H1 (cell line): ENCODE data around the gene FAM163A. TPM values are rescaled to one million over a fixed set of nuclear protein-coding genes. Genes with fewer than 3 reads are reported as not detected.

Experiments used
- CTCF ChIA-PET: fragments of 300-600 bp; sonication (Branson Sonifier 250); formaldehyde crosslinking; loops from one replicate; lab custom pipeline; 2021; ENCODE audit not compliant: partially characterized antibody; lab: Charles Lee
- POLR2A ChIA-PET: fragments of 300-600 bp; sonication (Branson Sonifier 250); formaldehyde crosslinking; loops from one replicate; lab custom pipeline; 2021; ENCODE audit warnings: inconsistent platforms; ENCODE audit not compliant: partially characterized antibody; lab: Charles Lee
- DNase-seq, 2 experiments: peaks; one replicate each; pipeline versions ENCODE4 v3.0.0 to v3.0.0-alpha.2; 2010 to 2022; ENCODE audit warnings: low spot score in 2 of 2, low read depth in 1 of 2, mixed read lengths in 1 of 2
- FAIRE-seq: peaks from 2 replicates; lab custom pipeline; 2011; peaks lifted over from hg19 to GRCh38; lab: Jason Lieb, UNC
- H2AFZ ChIP-seq: 2 replicates; pipeline ENCODE4 v1.8.1; 2012; ENCODE audit warnings: low read length, inconsistent platforms
- H2AK5ac ChIP-seq: 2 replicates; pipeline ENCODE4 v1.6.1; 2013; ENCODE audit warnings: low read depth, low read length
- H2BK120ac ChIP-seq: replicated peaks from 2 replicates; pipeline ENCODE3; 2013; ENCODE audit warnings: low read depth, low read length, inconsistent platforms
- H2BK12ac ChIP-seq: 2 replicates; pipeline ENCODE4 v1.6.1; 2013; ENCODE audit warnings: low read depth, low read length
- H2BK15ac ChIP-seq: 2 replicates; pipeline ENCODE4 v1.6.1; 2013; ENCODE audit warnings: low read length
- H2BK20ac ChIP-seq: 2 replicates; pipeline ENCODE4 v1.6.1; 2013; ENCODE audit warnings: low read length
- H2BK5ac ChIP-seq: 2 replicates; pipeline ENCODE4 v1.6.1; 2013; ENCODE audit warnings: low read depth, low read length
- H3K14ac ChIP-seq: 2 replicates; pipeline ENCODE4 v1.6.1; 2013; ENCODE audit warnings: inconsistent platforms; ENCODE audit not compliant: insufficient read length
- H3K18ac ChIP-seq: 2 replicates; pipeline ENCODE4 v1.6.1; 2013; ENCODE audit warnings: low read length; ENCODE audit errors: extremely low read depth
- H3K23ac ChIP-seq: 2 replicates; pipeline ENCODE4 v1.6.1; 2013; ENCODE audit warnings: inconsistent platforms; ENCODE audit not compliant: insufficient read length
- H3K23me2 ChIP-seq: 2 replicates; pipeline ENCODE4 v1.6.1; 2013; ENCODE audit warnings: low read depth, low read length
- H3K27ac ChIP-seq: 2 replicates; pipeline ENCODE4 v1.6.1; 2011; ENCODE audit warnings: low read depth, low read length, inconsistent platforms
- H3K27me3 ChIP-seq, 4 experiments: replicated peaks in 1 of 4; 1 replicate in 1 of 4; 2 replicates in 3 of 4; pipeline versions ENCODE4 v1.6.1 to v1.8.1; 2011 to 2013; ENCODE audit warnings: low read length in 3 of 4, mild to moderate bottlenecking in 3 of 4, inconsistent platforms in 2 of 4, mixed read lengths in 2 of 4, moderate library complexity in 1 of 4; ENCODE audit not compliant: control insufficient read depth in 3 of 4, insufficient read depth in 3 of 4; ENCODE audit errors: extremely low read depth in 1 of 4
- H3K36me3 ChIP-seq, 4 experiments: 2 replicates each; pipeline versions ENCODE4 v1.6.1 to v1.8.1; 2011 to 2013; ENCODE audit warnings: mild to moderate bottlenecking in 4 of 4, low read length in 3 of 4, moderate library complexity in 2 of 4, control low read depth in 1 of 4, inconsistent platforms in 1 of 4; ENCODE audit not compliant: insufficient read depth in 4 of 4, control insufficient read depth in 2 of 4
- H3K4ac ChIP-seq: replicated peaks from 2 replicates; pipeline ENCODE3; 2013; ENCODE audit warnings: low read length, low read depth, mixed read lengths, inconsistent platforms; ENCODE audit not compliant: insufficient read length
- H3K4me1 ChIP-seq, 4 experiments: replicated peaks in 1 of 4; 1 replicate in 1 of 4; 2 replicates in 3 of 4; pipeline versions ENCODE4 v1.6.1 to v1.8.1; 2011 to 2013; ENCODE audit warnings: low read length in 3 of 4, inconsistent platforms in 2 of 4, mixed read lengths in 1 of 4; ENCODE audit not compliant: insufficient read depth in 4 of 4, control insufficient read depth in 3 of 4
- H3K4me2 ChIP-seq, 2 experiments: 2 replicates each; pipeline versions ENCODE4 v1.6.1 to v1.8.1; 2011 to 2013; ENCODE audit warnings: low read depth in 2 of 2, low read length in 2 of 2, control low read depth in 1 of 2, inconsistent platforms in 1 of 2, mild to moderate bottlenecking in 1 of 2; ENCODE audit not compliant: insufficient read depth in 1 of 2
- H3K4me3 ChIP-seq, 4 experiments: fragments of 200-600, 300-600 bp in 1 of 4; sonication (generic), shearing (Covaris generic), sonication (Bioruptor Twin) in 1 of 4; 2 replicates each; pipeline versions ENCODE4 v1.5.1 to v1.8.1; 2011 to 2016; ENCODE audit warnings: low read length in 4 of 4, low read depth in 3 of 4, control low read depth in 2 of 4, inconsistent platforms in 2 of 4, mild to moderate bottlenecking in 2 of 4, mixed read lengths in 1 of 4, moderate library complexity in 1 of 4; ENCODE audit not compliant: insufficient read depth in 2 of 4; ENCODE audit errors: extremely low read depth in 1 of 4
- H3K56ac ChIP-seq: replicated peaks from 2 replicates; pipeline ENCODE3; 2013; ENCODE audit warnings: low read depth, mild to moderate bottlenecking, mixed read lengths, low read length, inconsistent platforms; ENCODE audit not compliant: insufficient read length
- H3K79me1 ChIP-seq: 2 replicates; pipeline ENCODE4 v1.6.1; 2013; ENCODE audit warnings: low read depth, low read length, control low read depth
- H3K79me2 ChIP-seq, 2 experiments: 2 replicates each; pipeline versions ENCODE4 v1.6.1 to v1.8.1; 2012 to 2013; ENCODE audit warnings: low read length in 2 of 2, mild to moderate bottlenecking in 2 of 2, inconsistent platforms in 1 of 2; ENCODE audit not compliant: insufficient read depth in 2 of 2, control insufficient read depth in 1 of 2
- H3K9ac ChIP-seq, 4 experiments: replicated peaks in 1 of 4; 1 replicate in 1 of 4; 2 replicates in 3 of 4; pipeline versions ENCODE4 v1.6.1 to v1.8.1; 2011 to 2013; ENCODE audit warnings: low read depth in 3 of 4, low read length in 3 of 4, control low read depth in 2 of 4, mild to moderate bottlenecking in 2 of 4, moderate library complexity in 2 of 4, inconsistent platforms in 1 of 4; ENCODE audit errors: extremely low read depth in 1 of 4
- H3K9me3 ChIP-seq, 2 experiments: 2 replicates each; pipeline versions ENCODE4 v1.6.1 to v1.8.1; 2012 to 2013; ENCODE audit warnings: mild to moderate bottlenecking in 2 of 2, moderate library complexity in 2 of 2, control low read depth in 1 of 2, inconsistent platforms in 1 of 2, low read depth in 1 of 2, low read length in 1 of 2, mixed read lengths in 1 of 2; ENCODE audit not compliant: insufficient read depth in 2 of 2
- H4K20me1 ChIP-seq, 2 experiments: replicated peaks in 1 of 2; 2 replicates each; pipeline versions ENCODE3 to v1.8.1; 2011 to 2013; ENCODE audit warnings: inconsistent platforms in 2 of 2, low read length in 2 of 2, mild to moderate bottlenecking in 1 of 2; ENCODE audit not compliant: insufficient read depth in 2 of 2, control insufficient read depth in 1 of 2
- H4K5ac ChIP-seq: 2 replicates; pipeline ENCODE4 v1.6.1; 2013; ENCODE audit warnings: low read length, low read depth, mixed read lengths, inconsistent platforms; ENCODE audit not compliant: insufficient read length
- H4K8ac ChIP-seq: 2 replicates; pipeline ENCODE4 v1.8.0; 2013; ENCODE audit warnings: mild to moderate bottlenecking, moderate library complexity, low read length, inconsistent platforms; ENCODE audit not compliant: insufficient read depth; ENCODE audit errors: extremely low read depth
- H4K91ac ChIP-seq: replicated peaks from 2 replicates; pipeline ENCODE3; 2013; ENCODE audit warnings: low read length, mixed read lengths, inconsistent platforms; ENCODE audit not compliant: insufficient read length
- BCL11A ChIP-seq, 2 experiments: IDR thresholded peaks; one replicate each; pipeline ENCODE4 v1.6.1; 2011; ENCODE audit warnings: low read depth in 2 of 2, low read length in 2 of 2, mild to moderate bottlenecking in 2 of 2
- BRCA1 ChIP-seq: IDR thresholded peaks from 2 replicates; pipeline ENCODE4 v1.6.1; 2012; ENCODE audit warnings: low read depth, low read length, improper control_type of control experiment
- CHD2 ChIP-seq: IDR thresholded peaks from 2 replicates; pipeline ENCODE4 v1.6.1; 2012; ENCODE audit warnings: low read length, improper control_type of control experiment
- CREB1 ChIP-seq: IDR thresholded peaks from 2 replicates; pipeline ENCODE4 v1.6.1; 2012; ENCODE audit warnings: inconsistent platforms
- CTBP2 ChIP-seq: IDR thresholded peaks from 2 replicates; pipeline ENCODE4 v1.7.0; 2011; ENCODE audit warnings: borderline replicate concordance, mild to moderate bottlenecking, moderate library complexity, mixed read lengths, low read length; ENCODE audit not compliant: insufficient read depth, insufficient read length
- EP300 ChIP-seq, 2 experiments: IDR thresholded peaks; 1 replicate in 1 of 2; 2 replicates in 1 of 2; pipeline ENCODE4 v1.6.1; 2011 to 2012; ENCODE audit warnings: low read depth in 2 of 2, low read length in 2 of 2, mild to moderate bottlenecking in 2 of 2, borderline replicate concordance in 1 of 2, inconsistent platforms in 1 of 2, moderate library complexity in 1 of 2
- EZH2 ChIP-seq: fragments of 200-600 bp; sonication (generic); IDR thresholded peaks from 2 replicates; pipeline ENCODE4 v1.7.1; 2012; ENCODE audit warnings: low read depth, mild to moderate bottlenecking, moderate library complexity, low read length, inconsistent platforms; ENCODE audit not compliant: severe bottlenecking
- KDM5A ChIP-seq: fragments of 200-600 bp; IDR thresholded peaks from 2 replicates; pipeline ENCODE4 v1.7.1; 2012; ENCODE audit warnings: mild to moderate bottlenecking, low read length, inconsistent platforms, mixed read lengths
- MAFK ChIP-seq: IDR thresholded peaks from 2 replicates; pipeline ENCODE4 v1.6.1; 2012; ENCODE audit warnings: low read depth, mild to moderate bottlenecking, improper control_type of control experiment, low read length
- PHF8 ChIP-seq: fragments of 200-600 bp; sonication (generic); conservative IDR thresholded peaks from 2 replicates; pipeline ENCODE4 v1.7.1; 2012; ENCODE audit warnings: low read depth, mild to moderate bottlenecking, inconsistent platforms, low read length, moderate library complexity
- POLR2AphosphoS5 ChIP-seq: IDR thresholded peaks from 2 replicates; pipeline ENCODE4 v1.6.1; 2011; ENCODE audit warnings: low read depth, low read length
- SRF ChIP-seq: IDR thresholded peaks from 2 replicates; pipeline ENCODE4 v1.6.1; 2011; ENCODE audit warnings: mild to moderate bottlenecking, low read depth, low read length, moderate library complexity
- TAF7 ChIP-seq: optimal IDR thresholded peaks from 2 replicates; pipeline ENCODE3; 2011; ENCODE audit warnings: low read depth, mild to moderate bottlenecking, inconsistent platforms, low read length, moderate library complexity, borderline replicate concordance
- WGBS, 2 experiments: shearing (Covaris generic) in 1 of 2; methylation state at CpG; one replicate each; pipeline versions ENCODE4 v1.1.6 to v1.1.7; 2013 to 2015; ENCODE audit warnings: low lambda C conversion rate in 2 of 2, mixed read lengths in 2 of 2, inconsistent platforms in 1 of 2, low coverage in 1 of 2, missing lambda C conversion rate in 1 of 2; ENCODE audit not compliant: insufficient replicate concordance in 2 of 2, insufficient coverage in 1 of 2, insufficient read length in 1 of 2; ENCODE audit errors: extremely low coverage in 1 of 2, missing lambda C conversion rate in 1 of 2; 5-methylcytosine and 5-hydroxymethylcytosine counted together
- polyA plus RNA-seq, 7 experiments: library from polyadenylated mRNA; depleted of rRNA in 3 of 7; stranded (reverse) in 5 of 7; unstranded in 2 of 7; fragments of >200 nt in 5 of 7; fragments of 200-250 nt in 2 of 7; gene quantifications; 1 replicate in 5 of 7; 2 replicates in 1 of 7; 4 replicates in 1 of 7; pipeline versions ENCODE4 v1.2.1 to v1.2.3, GENCODE V29; 2011 to 2013; ENCODE audit warnings: missing spikeins in 2 of 7, mixed read lengths in 2 of 7
- total RNA-seq: library from RNA; stranded (reverse); fragmentation: NEBNext Ultra II Directional; extraction: Animal tissue kit (Norgen Biotek cat#: 25700); gene quantifications from 2 replicates; pipeline ENCODE4 v1.2.1, GENCODE V29; 2021
- TF ChIP-seq, protein P1 (sequence below): IDR thresholded peaks from 2 replicates; pipeline ENCODE4 v1.6.1; 2011; ENCODE audit warnings: low read depth, mild to moderate bottlenecking, low read length; ENCODE audit not compliant: insufficient read depth

Gene FAM163A
- total and polyA plus RNA-seq, 2 of the 8 experiments (the other 6 are each of a cell fraction or from before 2014, with no cell fraction given), result 0.13 to 0.18 TPM

GRCh38 chr1:179808503-179808902 is 65.4 kb downstream of the FAM163A start:
- Histone ChIP-seq H3K79me2 (no peaks in the 10 kb centered on the region), H3K27ac (no peak overlapping the region), H2AFZ (no peak overlapping the region), H3K4me2 (no peak overlapping the region), H3K4me1 (no peaks in the 10 kb centered on the region; a peak in 2 of 7 replicates), H2BK12ac (no peak overlapping the region), H2BK15ac (no peak overlapping the region), H2BK120ac (no peak overlapping the region), H4K20me1 (no peaks in the 10 kb centered on the region), H2BK20ac (no peak overlapping the region), H2AK5ac (no peak overlapping the region), H3K23ac (no peak overlapping the region), H3K79me1 (no peaks in the 10 kb centered on the region), H3K27me3 (peaks cover 0 to 3% (median 0%) of the 10 kb centered on the region in 4 experiments; a peak in 1 of 7 replicates), H4K8ac (no peak overlapping the region), H2BK5ac (no peak overlapping the region), H3K56ac (no peak overlapping the region), H3K36me3 (no peaks in the 10 kb centered on the region), H3K4me3 (no peak overlapping the region), H4K91ac (no peak overlapping the region), H3K23me2 (no peaks in the 10 kb centered on the region), H3K9ac (no peak overlapping the region), H3K14ac (no peak overlapping the region), H3K9me3 (no peaks in the 10 kb centered on the region), H3K4ac (no peak overlapping the region), H4K5ac (no peak overlapping the region), H3K18ac (no peak overlapping the region)
- FAIRE-seq, result no peak
- 82% methylated on average over 1 of the region's 1 CpG; no CpG with 5 or more reads in 1 of the 2 experiments for WGBS, 2 experiments
- ChIA-PET CTCF (interaction anchor here (0.7 to 16.2 kb wide), 14 partner anchors 9 to 702 kb away, joined by 3 to 595 read pairs (median 27); no protein-coding TSS in a partner anchor), POLR2A (interaction anchor here (1.2 kb wide), 1 partner anchor 10 kb away, joined by 3 read pairs; no protein-coding TSS in a partner anchor)
- DNase-seq, result no peak
- TF ChIP-seq CHD2 (no peak), CTBP2 (no peak), MAFK (no peak), SRF (no peak), CREB1 (no peak), BCL11A (IDR thresholded peaks at IDR 0.05; ENCODE audit: low read depth in 2 of 2, low read length in 2 of 2) (no peak), EP300 (IDR thresholded peaks at IDR 0.05; ENCODE audit: borderline replicate concordance in 1 of 2, low read depth in 2 of 2, low read length in 2 of 2) (no peak), TAF7 (no peak), POLR2AphosphoS5 (no peak), EZH2 (no peak), PHF8 (no peak), KDM5A (no peak), BRCA1 (no peak)
- TF ChIP-seq, protein P1, sequence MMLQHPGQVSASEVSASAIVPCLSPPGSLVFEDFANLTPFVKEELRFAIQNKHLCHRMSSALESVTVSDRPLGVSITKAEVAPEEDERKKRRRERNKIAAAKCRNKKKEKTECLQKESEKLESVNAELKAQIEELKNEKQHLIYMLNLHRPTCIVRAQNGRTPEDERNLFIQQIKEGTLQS, result no peak
